ENCODE measurements around the gene GATB.

GATB gene

DNA sequence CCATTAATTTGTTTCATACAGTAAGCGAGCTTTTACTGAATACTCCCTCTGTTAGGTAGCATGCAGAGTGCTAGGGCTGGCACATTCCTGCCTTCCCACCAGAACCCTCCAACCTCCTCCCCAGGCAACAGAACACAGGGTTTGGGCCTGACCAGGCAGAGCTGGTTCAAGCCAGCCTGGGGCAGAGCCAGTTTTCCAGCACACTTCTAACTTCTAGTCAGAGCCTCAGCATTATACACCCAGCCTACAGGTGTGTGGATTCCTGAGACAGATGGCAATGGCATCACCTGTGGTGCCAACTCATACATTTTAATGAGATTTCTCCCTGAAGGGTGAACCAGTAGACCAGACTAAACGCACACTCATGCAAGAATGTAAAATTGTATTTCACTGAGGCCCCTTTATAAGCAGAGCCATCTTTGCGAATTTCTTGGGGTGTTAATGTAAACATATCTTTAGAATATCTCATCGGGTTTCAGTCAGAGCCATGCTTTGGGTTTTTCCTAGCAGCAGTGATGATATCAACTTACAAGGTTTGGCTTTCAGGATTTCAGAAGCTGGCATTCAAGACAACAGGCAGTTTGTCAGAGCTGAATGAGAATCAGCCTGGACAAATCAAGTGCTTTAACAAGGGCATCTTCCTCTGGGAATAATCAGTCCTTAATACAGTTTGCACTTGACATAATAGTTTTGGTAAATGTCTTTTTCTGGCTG, 92.0 kb downstream of the GATB start:
- no peak for DNase-seq

DNA sequence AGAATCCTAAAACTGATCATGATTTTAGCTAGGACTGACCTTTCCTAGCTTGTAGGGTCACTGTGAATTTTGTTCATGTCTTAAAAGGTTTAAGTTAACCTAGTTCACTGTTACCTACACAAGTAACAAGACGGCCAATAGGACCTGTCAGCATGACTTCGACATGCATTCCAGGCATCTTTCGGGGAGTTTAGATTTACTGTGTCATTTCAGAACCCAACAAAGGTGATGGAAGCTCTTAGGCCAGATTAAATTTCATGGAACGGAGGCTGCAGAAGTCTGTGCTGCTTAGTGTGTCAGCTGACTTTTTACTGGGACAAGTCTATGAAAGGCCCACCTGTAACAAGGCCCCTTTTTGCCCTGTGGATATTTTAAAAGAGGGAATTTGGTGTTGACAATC, 93.1 kb downstream of the GATB start:
- DNase-seq: no peak

DNA sequence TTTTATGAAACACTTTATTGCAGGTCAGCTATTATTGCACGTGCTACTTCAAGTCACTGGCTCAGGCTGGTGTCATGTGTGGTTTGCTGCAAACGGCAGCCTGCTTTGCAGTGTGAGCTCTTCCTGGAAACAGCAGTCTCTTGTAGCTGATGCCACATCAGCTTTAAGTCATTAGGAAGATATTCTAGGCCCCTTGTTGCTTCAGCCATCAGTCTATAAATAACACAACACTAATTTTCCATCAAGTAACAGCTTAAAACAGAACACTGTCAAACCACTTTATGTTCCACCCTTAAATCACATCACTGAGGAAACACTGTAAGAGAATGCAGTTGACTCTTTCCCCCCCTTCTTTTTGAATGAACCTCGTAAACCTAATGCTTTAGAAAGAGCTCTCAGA, 93.8 kb downstream of the GATB start:
- DNase-seq: no peak

DNA sequence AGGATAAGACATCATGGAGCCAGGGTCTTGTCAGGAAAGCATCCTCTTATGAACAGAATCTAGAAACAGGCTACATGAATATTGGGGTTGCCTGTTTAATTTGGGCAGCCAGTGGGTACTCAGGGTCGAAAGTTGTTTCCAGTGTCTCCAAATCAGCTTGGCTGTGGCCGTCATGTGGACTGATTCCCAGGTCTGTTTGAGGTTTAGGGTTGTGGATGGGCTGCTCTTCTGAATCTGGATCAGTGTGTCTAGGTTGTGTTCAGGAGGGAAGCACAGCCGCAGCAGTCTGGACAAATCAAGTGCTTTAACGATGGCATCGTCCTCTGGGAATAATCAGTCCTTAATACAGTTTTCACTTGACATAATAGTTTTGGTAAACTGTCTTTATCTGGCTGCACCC, 94.3 kb downstream of the GATB start:
- DNase-seq: no peak

DNA sequence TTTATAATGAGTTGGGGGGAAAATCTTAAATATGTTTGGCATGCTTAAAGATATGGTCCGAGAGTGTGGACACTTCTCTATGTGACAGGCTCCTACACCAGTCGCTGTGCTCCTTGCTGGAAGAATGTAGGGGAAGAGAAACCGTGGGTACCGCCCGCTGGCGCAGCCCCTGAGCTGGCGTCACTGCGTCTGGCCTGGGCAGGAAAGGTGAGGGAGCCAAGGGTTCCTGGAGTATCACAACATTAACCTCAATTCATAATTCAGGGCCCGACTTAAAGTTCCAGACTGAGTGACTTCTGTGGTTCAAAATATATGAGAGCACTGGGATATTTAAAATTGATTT, 95.1 kb downstream of the GATB start:
- no peak for DNase-seq

DNA sequence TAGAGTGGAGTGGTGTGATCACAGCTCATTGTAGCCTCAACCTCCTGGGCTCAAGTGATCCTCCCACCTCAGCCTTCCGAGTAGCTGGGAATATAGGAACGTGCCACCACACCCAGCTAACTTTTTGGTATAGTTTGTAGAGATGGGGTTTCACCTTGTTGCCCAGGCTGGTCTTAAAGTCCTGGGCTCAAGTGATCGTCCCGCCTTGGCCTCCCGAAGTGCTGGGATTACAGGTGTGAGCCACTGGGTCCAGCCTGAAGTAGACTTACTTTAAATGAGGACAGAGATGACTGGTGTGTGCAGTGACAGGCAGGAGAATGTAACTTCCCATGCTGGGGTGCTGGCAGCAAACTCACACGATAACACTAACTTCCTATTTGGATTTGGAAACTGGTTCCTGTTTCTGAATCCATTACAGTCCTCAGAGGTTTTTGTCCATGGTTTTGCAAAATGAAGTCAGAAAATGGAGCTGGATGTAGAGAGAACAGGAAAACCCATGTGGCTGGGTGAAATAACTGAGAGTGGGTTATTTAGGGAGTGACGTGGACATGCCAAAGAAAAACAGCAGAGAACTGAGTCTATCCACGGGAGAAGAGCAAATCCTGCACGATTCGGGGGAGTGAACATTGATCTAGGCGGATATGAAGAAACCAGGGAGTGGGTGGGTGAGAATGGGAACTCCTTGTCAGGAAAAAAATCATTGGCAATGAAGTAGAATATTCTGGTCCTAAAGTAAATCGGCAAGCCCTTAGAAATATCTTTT, 95.6 kb downstream of the GATB start:
- DNase-seq: no peak

DNA sequence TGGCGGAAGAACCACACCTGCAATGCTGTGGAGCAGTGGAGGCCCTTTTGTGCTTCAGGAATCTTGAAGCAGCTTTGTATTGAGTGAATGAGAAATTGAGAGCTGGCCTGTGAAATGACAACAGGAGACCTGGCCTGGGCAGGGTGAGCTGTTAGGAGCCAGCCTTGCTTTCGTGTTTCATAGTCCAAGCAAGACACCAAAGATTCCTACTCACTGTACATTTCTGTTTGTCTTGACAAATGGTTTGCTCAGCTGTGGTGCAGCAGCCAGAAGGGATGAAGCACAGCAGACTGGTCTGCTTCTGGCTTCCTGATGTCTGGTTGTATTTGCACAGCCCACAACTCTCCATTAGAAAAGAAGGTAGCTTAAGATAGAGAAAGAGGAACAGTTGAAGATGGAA, 96.5 kb downstream of the GATB start:
- DNase-seq: no peak

DNA sequence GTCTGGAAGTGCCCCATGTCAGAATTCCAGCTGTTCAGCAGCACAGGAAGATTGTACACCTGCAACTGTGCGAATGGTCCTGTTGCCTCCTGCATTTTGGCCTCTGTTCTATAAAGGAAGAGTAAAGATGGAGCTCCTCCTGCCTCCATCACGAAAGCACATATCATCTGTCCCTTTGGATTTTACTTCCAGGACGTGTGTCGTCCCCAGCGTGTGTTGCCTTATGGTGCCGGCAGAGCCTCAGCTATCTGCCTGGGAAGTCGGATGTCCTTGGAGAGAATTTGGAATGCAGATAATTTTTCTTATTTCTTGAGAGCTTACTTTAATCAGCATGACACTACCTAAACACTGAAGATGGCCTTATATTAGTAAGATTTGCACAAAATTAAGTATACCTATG, 97.7 kb downstream of the GATB start:
- no peak for DNase-seq

DNA sequence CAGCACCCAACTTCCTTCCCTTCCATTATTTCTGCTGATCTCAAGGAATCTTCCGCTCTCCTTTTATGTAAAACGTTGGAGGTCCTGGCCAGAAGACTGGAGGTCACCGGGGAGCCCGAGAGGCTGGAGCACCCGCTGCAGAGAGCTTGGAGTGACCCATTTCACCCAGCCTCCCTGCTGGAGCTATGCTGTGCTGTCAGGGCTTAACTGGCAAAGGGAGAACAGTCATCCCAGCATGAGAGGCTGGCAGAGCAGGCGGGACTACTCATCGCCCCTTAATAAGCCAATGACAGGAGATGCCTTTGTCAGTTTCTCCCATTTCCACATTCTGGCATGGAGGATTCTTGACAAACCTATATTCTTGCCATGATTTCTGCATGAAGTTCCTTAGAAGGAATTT, 98.9 kb downstream of the GATB start:
- DNase-seq: no peak

DNA sequence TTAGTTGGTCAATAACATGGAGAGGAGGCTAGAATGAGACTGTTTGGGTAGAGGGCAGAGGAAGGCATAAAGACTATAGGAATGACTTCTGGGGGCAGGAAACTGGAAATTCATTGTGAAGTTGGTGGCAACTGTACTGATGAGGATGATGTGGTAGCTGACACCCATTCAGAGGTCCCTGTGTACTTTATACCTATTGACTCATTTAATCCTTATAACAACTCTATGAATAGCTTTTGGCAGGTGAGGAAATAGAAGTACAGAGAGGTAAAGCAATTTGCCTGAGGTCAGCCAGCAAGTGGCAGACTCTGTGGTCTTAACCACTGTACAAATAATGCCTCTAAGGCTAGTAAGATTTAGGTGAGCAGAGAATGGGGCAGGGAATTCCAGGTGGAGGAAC, 100.1 kb downstream of the GATB start:
- no peak for DNase-seq

DNA sequence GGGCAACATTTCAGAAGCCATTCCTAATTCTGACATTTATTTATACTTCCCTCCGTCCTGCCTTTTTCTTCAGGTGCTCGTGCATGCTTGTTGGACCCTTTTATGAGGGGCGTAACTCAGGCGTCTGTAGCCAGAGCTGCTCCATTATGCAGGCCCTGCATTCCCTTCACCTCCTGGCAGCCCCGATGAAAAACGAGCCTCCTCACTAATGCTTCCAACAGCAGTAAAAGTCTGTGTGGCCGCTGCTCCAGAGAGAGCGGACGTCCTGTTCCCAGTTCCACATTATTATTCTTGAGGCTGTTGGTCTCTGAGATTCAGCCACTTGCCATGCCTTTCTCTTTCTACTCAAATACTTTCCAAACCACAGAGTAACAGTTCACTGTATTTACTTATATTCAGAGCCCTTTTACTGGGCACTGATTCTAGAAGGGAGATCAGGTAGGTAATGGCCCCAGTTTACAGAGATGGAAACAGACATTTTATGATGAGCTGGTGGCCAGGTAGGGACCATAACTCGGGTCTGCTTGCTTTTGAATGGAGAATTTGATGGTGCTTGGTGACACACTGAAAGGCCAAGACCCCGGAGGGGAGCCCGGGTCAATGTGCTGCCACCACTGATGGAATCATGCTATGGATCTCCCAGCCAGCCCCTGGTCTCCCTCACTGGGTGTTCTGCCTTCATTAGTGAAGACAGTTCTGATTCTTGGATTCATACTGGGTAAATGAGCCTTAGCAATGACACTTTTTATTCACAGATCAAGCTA, 101.0 kb downstream of the GATB start:
- no peak for DNase-seq

DNA sequence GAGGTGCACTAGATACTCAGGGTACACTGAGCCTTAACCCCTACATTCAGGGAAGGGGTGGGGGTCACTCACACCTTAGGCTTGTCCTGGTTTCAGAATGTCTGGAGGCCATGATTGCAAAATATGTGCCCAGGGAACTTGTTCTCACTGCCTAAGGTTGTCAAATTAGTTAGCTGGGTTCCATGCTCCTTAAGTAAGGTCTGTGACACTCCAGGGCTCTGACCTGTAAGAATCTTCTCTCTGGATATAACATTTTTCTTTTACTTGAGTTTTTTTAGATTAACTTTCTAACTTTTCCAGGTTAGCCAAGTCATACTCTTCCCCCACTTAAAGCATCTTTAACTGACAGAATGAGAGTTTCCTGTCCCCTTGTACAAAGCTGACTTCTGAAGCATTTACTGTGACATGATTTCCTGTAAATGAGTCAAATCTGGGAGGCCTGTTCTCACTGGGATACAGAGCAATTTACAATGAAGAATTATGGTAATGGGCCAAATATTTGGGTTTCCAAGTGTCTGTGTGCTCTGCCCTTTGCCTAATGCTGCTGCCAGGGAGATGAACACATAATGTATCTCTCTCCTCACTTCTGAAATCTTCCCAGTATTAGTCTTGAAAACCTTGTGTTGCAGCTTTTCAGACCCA, 101.7 kb downstream of the GATB start:
- DNase-seq: no peak

DNA sequence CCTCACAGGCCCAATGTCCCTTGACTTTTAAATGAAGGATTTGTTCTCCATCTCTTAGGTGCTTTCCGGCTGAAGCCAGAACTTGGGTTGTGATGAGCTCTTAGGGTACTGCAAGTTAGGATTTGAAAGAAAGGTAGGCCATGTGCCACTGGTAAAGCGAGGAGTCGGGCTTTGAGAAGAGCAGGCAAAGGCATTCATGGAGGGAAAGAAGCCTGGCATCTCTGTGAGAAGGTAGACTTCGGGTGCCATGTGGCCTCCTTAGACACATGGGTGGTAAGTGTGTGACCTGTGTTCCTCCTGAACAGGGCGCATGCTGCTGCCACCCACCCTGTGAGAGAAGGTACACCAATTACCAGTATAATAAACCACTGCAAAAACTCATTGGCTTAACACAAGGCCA, 102.9 kb downstream of the GATB start:
- DNase-seq: no peak

DNA sequence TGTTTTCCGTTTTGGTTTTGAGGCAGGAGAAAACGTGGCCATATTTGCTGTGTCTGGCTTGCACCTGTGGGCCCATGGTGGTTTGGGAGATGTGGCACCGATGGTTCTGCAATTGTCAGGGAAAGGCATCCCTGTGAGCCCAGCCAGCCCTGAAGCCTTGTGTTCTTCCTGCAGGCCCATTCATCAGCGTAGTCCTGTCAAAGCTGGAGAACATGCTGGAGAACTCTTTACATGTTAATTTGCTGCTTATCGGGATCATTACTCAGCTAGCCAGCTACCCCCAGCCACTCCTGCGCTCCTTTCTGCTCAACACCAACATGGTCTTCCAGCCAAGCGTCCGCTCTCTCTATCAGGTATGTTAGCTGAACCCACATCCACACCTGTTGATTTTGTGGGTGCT, 104.7 kb downstream of the GATB start:
- DNase-seq: no peak

DNA sequence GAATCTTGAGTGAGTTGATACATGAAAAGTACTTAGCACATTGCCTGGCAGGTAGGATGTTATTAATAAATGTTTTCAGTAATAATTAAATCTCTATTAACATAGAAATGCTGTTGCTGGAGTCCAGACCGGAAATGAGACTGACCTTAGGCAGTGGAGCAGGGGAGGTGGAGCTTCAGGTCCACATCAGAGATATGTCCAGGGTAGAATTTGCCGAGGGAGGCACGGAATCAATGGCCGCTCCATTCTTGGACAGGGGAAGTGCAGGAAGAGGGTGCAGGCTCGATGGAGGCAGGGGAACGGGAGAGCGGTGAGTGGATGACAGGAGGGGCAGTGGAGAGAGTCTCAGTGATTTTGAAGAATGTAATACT, 107.3 kb downstream of the GATB start:
- no peak for DNase-seq

DNA sequence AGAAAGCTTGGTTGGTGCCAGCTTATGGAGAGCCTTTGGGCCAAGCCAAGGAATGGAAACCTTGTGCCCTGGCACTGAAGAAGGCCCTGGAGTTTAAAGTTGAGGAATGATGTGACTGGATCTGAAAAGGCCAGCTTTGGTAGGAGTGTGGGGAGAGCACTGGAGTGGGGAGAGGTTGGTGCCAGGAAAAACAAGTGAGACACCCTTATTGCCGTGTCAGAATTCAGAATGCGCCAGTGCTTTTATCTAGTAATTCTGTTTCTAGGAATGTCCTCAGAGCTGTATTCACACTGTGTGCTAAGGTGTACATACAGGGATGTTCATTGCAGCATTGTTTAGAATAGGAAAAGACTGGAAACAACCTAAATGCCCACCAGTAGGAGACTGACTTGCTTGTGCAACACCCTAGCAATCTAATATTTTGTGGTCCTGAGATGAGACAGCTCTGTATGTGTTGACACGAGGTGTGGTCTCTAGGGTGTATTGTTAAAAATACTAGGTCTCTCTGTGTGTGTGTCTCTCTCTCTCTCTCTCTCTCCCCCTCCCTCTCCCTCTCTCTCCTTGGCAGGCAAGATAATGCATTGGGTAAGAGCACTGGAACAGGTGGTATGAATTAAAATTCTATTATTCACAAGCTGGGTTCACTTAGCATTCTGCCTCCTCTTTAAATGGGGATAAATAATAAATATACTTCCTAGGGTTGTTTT, 107.8 kb downstream of the GATB start:
- DNase-seq: no peak

DNA sequence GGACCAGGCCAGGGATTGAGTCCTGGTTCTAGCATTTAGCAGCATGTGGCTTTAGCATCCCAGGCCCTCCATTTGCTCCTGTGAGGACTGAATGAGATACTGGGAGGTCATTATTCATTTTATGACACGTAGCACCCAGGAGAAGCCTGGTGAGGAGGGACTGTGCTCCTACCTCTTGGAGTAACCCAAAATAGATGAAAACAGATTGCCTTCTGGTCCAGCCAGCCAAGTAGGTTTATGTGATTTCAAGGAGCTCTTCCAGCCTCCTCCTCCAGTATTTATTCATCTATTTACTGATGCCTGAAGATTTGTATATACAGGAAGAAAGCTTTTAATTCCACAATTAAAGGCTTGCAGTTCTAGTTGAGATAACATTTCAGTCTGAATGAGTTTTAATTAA, 109.3 kb downstream of the GATB start:
- DNase-seq: no peak

DNA sequence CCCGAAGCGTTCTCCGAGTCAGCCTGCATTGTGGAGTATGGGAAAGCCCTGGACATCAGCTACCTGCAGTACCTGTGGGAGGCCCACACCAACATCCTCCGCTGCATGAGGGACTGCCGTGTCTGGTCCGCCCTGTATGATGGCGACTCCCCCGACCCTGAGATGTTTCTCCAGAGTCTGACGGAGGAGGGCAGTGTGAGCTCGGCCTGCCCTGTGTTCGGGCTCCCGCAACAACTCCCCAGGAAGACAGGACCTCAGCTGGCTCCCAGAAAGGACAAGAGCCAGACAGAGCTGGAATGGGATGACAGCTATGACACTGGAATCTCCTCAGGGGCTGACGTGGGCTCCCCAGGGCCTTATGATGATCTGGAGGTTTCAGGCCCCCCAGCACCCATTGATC, 111.3 kb downstream of the GATB start:
- DNase-seq: no peak

DNA sequence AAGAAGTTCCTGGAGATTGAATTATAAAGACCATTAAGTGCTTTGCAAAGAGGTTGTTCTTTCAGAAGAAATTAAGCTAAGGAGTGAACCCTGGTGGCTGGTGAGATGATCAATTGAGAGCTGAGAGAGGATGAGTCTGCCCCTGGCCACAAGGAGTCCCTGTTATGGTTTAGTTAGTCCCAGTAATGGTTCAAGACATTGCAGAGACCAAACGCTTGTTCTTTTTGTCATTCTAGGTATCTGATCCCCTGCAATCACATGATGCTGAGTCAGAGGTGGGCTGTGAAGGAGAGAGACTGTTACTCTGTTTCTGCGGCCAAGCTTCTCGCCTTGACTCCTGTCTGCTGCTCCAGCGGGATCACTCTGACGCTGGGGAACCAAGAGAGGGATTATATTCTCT, 114.5 kb downstream of the GATB start:
- no peak for DNase-seq

DNA sequence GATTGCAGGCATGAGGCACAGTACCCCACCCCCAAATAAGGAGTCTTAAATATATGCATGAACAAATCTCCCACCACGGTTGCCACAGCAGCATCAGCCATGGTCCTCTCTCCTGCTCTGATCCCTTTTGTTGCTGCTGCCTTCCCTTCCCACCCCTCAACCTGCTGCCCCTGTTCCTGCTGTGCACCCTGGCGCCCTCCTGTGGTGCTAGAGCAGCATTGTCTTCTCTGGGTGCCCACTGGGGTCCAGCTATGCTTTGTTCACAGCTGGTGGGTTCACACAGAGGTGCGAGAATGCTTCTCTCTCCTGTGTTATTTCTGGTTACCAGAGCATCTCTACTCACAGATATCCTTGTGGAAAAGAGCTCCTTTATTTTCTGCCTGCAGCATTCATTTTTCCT, 116.2 kb downstream of the GATB start:
- peak; percentile 3 for DNase-seq

DNA sequence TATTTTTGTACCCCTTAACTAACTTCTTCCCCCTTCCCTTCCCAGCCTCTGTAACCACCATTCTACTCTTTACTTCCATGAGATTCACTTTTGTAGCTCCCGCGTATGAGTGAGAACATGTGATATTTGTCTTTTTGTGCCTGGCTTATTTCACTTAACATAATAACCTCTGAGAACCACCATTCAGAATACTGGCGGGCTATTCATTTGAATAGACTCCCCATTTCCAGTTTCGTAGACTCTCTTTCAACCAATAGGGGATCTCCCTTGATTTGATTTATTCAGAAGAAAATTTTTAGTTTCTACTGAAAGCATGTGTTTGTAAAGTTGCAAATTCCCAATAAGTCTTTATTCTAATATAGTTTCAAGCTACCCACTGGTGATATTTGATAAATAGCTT, 117.2 kb downstream of the GATB start:
- DNase-seq: no peak

DNA sequence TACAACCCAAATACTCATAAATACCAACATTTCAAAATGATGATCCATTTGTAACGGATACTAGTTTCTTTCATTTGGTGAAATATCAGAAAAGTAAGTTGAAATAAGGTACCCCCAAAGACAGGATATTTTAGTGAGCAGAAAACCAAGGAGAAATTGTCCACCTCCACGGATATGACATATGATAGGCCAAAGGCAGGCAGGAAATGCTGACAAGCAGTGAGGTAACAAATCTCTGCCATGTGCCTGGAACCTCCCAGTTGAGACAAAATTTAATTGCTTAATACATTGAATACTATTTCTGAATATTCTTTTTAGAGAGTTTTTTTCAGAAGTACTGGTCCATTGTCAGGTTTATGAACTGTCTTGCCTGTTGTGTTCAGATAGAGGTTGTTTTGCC, 118.8 kb downstream of the GATB start:
- no peak for DNase-seq

DNA sequence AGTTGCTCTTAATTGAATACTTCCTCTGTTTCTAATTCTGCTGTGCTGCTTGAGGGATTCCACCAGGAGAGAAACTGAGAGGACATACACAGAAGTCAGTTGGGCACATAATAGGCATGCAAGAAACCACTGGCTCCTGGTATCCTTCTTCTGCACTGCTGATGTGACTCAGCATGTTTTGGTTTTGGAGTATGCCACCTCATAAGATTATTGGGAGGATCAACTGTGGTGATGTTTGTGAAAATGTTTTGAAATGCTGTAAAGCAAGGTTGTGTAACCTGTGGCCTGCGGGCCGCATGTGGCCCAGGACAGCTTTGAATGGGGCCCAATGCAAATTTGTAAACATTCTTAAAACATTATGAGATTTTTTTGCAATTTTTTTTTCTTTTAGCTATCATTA, 119.6 kb downstream of the GATB start:
- DNase-seq: no peak
